WTC11 (cell line): ENCODE results near the gene NEDD9. TPM values are rescaled to one million over a fixed set of nuclear protein-coding genes. Genes with fewer than 3 reads are reported as not detected.

ENCODE experiments used
- ATAC-seq: fragments of 200-7000 bp; cut with Tn5 transposase; 2 replicates; pipeline ENCODE4 v1.10.0; 2021; ENCODE audit warnings: mild to moderate bottlenecking, moderate library complexity
- CTCF ChIA-PET: fragments of 300-600 bp; sonication (Branson Sonifier 250); formaldehyde crosslinking; loops from one replicate; lab custom pipeline; 2021; ENCODE audit warnings: antibody characterized with exemption; lab: Charles Lee
- POLR2A ChIA-PET: fragments of 350-600 bp; sonication (Branson Sonifier 250); formaldehyde crosslinking; loops from one replicate; lab custom pipeline; 2021; ENCODE audit warnings: antibody characterized with exemption; lab: Charles Lee
- DNase-seq: peaks from one replicate; pipeline ENCODE4 v3.0.0; 2021; ENCODE audit warnings: low spot score
- H3K27ac Mint-ChIP-seq: 2 replicates; pipeline ENCODE4 v1.8.0; 2021; ENCODE audit warnings: mixed read lengths
- H3K27me3 Mint-ChIP-seq: 2 replicates; pipeline ENCODE4 v1.8.0; 2021; ENCODE audit warnings: low read depth, mild to moderate bottlenecking, moderate library complexity, mixed read lengths
- H3K36me3 Mint-ChIP-seq: 2 replicates; pipeline ENCODE4 v1.8.0; 2021; ENCODE audit warnings: mixed read lengths
- H3K4me1 Mint-ChIP-seq: 2 replicates; pipeline ENCODE4 v1.8.0; 2022; ENCODE audit warnings: mixed read lengths
- H3K4me3 Mint-ChIP-seq: 2 replicates; pipeline ENCODE4 v1.8.0; 2021; ENCODE audit warnings: mild to moderate bottlenecking, moderate library complexity, mixed read lengths
- H3K9me3 Mint-ChIP-seq: 2 replicates; pipeline ENCODE4 v1.8.0; 2021; ENCODE audit warnings: mixed read lengths
- CBFB ChIP-seq: sonication (generic); formaldehyde crosslinking; IDR thresholded peaks from 2 replicates; pipeline ENCODE4 v1.8.1; 2022; ENCODE audit warnings: mild to moderate bottlenecking, low read depth, missing genetic modification reagents
- CREB1 ChIP-seq: sonication (generic); formaldehyde crosslinking; IDR thresholded peaks from 2 replicates; pipeline ENCODE4 v1.8.0; 2023; ENCODE audit warnings: mild to moderate bottlenecking, missing genetic modification reagents
- ELF4 ChIP-seq: sonication (generic); formaldehyde crosslinking; IDR thresholded peaks from 2 replicates; pipeline ENCODE4 v1.8.1; 2022; ENCODE audit warnings: low read depth, mild to moderate bottlenecking, moderate library complexity, missing genetic modification reagents
- EMX1 ChIP-seq: fragments of 250-450 bp; sonication (Bioruptor Pico); IDR thresholded peaks from 2 replicates; pipeline ENCODE4 v1.8.0; 2021; ENCODE audit warnings: mild to moderate bottlenecking
- ESRRA ChIP-seq: sonication (generic); formaldehyde crosslinking; IDR thresholded peaks from 2 replicates; pipeline ENCODE4 v1.8.1; 2022; ENCODE audit warnings: mild to moderate bottlenecking, missing genetic modification reagents, borderline replicate concordance
- GRHL2 ChIP-seq: fragments of 250-450 bp; sonication (Bioruptor Pico); IDR thresholded peaks from 2 replicates; pipeline ENCODE4 v1.8.0; 2022; ENCODE audit warnings: mild to moderate bottlenecking, moderate library complexity; ENCODE audit not compliant: insufficient replicate concordance, severe bottlenecking
- GTF2I ChIP-seq: fragments of 250-450 bp; sonication (Bioruptor Pico); conservative IDR thresholded peaks from 2 replicates; pipeline ENCODE4 v1.4.0; 2021; ENCODE audit warnings: mild to moderate bottlenecking
- HMGA2 ChIP-seq: fragments of 250-450 bp; sonication (Bioruptor Pico); IDR thresholded peaks from 2 replicates; pipeline ENCODE4 v1.4.0; 2021; ENCODE audit warnings: mild to moderate bottlenecking, moderate library complexity
- SP1 ChIP-seq: sonication (generic); formaldehyde crosslinking; conservative IDR thresholded peaks from 2 replicates; pipeline ENCODE4 v1.8.1; 2022; ENCODE audit warnings: missing genetic modification reagents
- total RNA-seq: library from RNA; stranded (reverse); gene quantifications from 3 replicates; pipeline ENCODE4 v1.2.3, GENCODE V29; 2021
- TF ChIP-seq, protein P1 (sequence below): sonication (generic); formaldehyde crosslinking; IDR thresholded peaks from 2 replicates; pipeline ENCODE4 v1.8.1; 2023; ENCODE audit warnings: mild to moderate bottlenecking, missing genetic modification reagents, moderate library complexity
- TF ChIP-seq, protein P2 (sequence below): sonication (generic); formaldehyde crosslinking; IDR thresholded peaks from 2 replicates; pipeline ENCODE4 v1.8.0; 2022; ENCODE audit warnings: missing genetic modification reagents
- TF ChIP-seq, protein P3 (sequence below): sonication (generic); formaldehyde crosslinking; IDR thresholded peaks from 2 replicates; pipeline ENCODE4 v1.8.0; 2022; ENCODE audit warnings: mild to moderate bottlenecking, missing genetic modification reagents
- TF ChIP-seq, protein P4 (sequence below): fragments of 250-450 bp; sonication (Bioruptor Pico); IDR thresholded peaks from 2 replicates; pipeline ENCODE4 v1.8.0; 2021; ENCODE audit warnings: mild to moderate bottlenecking
- TF ChIP-seq, protein P5 (sequence below): sonication (generic); formaldehyde crosslinking; IDR thresholded peaks from 2 replicates; pipeline ENCODE4 v1.8.0; 2022; ENCODE audit warnings: mild to moderate bottlenecking, missing genetic modification reagents
- TF ChIP-seq, protein P6 (sequence below): sonication (generic); formaldehyde crosslinking; IDR thresholded peaks from 2 replicates; pipeline ENCODE4 v1.8.1; 2023; ENCODE audit warnings: mild to moderate bottlenecking, missing genetic modification reagents, borderline replicate concordance
- TF ChIP-seq, protein P7 (sequence below): sonication (generic); formaldehyde crosslinking; IDR thresholded peaks from 2 replicates; pipeline ENCODE4 v1.8.0; 2023; ENCODE audit warnings: missing genetic modification reagents, mild to moderate bottlenecking, borderline replicate concordance
- TF ChIP-seq, protein P8 (sequence below): fragments of 250-450 bp; sonication (Bioruptor Pico); IDR thresholded peaks from 2 replicates; pipeline ENCODE4 v1.9.0; 2021; ENCODE audit warnings: mild to moderate bottlenecking
- TF ChIP-seq, protein P9 (sequence below): sonication (generic); formaldehyde crosslinking; IDR thresholded peaks from 2 replicates; pipeline ENCODE4 v1.8.1; 2023; ENCODE audit warnings: mild to moderate bottlenecking, missing genetic modification reagents

NEDD9 gene
- total RNA-seq, 1 experiment from 2014 or later: 9.8 TPM

DNA sequence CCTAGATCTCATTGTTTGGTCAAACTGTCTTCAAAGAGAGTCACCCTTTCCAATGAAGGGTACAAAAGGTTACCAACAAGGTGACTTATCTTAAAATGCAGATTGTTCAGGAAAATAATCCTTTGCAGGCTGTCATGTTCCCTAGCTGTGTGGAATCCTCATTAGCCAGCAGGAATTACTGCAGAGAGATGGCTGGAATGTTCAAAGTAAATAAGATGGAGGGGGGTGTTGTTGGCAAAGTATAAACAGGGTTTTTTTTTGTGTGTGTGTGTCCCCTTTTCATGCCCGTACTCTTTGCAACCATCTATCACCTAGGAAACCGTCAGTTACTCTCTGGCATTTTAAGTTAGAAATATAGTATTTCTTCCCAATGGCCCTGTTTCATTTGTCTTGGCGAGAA, 6.5 kb downstream of the NEDD9 start (continued):
- TF ChIP-seq, protein P1, sequence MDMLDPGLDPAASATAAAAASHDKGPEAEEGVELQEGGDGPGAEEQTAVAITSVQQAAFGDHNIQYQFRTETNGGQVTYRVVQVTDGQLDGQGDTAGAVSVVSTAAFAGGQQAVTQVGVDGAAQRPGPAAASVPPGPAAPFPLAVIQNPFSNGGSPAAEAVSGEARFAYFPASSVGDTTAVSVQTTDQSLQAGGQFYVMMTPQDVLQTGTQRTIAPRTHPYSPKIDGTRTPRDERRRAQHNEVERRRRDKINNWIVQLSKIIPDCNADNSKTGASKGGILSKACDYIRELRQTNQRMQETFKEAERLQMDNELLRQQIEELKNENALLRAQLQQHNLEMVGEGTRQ (CRISPR knock-in tag): no peak
- TF ChIP-seq, protein P2, sequence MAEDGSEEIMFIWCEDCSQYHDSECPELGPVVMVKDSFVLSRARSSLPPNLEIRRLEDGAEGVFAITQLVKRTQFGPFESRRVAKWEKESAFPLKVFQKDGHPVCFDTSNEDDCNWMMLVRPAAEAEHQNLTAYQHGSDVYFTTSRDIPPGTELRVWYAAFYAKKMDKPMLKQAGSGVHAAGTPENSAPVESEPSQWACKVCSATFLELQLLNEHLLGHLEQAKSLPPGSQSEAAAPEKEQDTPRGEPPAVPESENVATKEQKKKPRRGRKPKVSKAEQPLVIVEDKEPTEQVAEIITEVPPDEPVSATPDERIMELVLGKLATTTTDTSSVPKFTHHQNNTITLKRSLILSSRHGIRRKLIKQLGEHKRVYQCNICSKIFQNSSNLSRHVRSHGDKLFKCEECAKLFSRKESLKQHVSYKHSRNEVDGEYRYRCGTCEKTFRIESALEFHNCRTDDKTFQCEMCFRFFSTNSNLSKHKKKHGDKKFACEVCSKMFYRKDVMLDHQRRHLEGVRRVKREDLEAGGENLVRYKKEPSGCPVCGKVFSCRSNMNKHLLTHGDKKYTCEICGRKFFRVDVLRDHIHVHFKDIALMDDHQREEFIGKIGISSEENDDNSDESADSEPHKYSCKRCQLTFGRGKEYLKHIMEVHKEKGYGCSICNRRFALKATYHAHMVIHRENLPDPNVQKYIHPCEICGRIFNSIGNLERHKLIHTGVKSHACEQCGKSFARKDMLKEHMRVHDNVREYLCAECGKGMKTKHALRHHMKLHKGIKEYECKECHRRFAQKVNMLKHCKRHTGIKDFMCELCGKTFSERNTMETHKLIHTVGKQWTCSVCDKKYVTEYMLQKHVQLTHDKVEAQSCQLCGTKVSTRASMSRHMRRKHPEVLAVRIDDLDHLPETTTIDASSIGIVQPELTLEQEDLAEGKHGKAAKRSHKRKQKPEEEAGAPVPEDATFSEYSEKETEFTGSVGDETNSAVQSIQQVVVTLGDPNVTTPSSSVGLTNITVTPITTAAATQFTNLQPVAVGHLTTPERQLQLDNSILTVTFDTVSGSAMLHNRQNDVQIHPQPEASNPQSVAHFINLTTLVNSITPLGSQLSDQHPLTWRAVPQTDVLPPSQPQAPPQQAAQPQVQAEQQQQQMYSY (CRISPR knock-in tag): no peak
- TF ChIP-seq, protein P3, sequence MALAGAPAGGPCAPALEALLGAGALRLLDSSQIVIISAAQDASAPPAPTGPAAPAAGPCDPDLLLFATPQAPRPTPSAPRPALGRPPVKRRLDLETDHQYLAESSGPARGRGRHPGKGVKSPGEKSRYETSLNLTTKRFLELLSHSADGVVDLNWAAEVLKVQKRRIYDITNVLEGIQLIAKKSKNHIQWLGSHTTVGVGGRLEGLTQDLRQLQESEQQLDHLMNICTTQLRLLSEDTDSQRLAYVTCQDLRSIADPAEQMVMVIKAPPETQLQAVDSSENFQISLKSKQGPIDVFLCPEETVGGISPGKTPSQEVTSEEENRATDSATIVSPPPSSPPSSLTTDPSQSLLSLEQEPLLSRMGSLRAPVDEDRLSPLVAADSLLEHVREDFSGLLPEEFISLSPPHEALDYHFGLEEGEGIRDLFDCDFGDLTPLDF: no peak
- TF ChIP-seq, protein P4, sequence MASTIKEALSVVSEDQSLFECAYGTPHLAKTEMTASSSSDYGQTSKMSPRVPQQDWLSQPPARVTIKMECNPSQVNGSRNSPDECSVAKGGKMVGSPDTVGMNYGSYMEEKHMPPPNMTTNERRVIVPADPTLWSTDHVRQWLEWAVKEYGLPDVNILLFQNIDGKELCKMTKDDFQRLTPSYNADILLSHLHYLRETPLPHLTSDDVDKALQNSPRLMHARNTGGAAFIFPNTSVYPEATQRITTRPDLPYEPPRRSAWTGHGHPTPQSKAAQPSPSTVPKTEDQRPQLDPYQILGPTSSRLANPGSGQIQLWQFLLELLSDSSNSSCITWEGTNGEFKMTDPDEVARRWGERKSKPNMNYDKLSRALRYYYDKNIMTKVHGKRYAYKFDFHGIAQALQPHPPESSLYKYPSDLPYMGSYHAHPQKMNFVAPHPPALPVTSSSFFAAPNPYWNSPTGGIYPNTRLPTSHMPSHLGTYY (CRISPR knock-in tag): no peak
- TF ChIP-seq CREB1 (CRISPR knock-in tag): no peak
- no peak for TF ChIP-seq ESRRA (CRISPR knock-in tag)
- TF ChIP-seq, protein P5, sequence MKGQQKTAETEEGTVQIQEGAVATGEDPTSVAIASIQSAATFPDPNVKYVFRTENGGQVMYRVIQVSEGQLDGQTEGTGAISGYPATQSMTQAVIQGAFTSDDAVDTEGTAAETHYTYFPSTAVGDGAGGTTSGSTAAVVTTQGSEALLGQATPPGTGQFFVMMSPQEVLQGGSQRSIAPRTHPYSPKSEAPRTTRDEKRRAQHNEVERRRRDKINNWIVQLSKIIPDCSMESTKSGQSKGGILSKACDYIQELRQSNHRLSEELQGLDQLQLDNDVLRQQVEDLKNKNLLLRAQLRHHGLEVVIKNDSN (CRISPR knock-in tag): no peak
- TF ChIP-seq SP1 (CRISPR knock-in tag): no peak
- TF ChIP-seq ELF4 (CRISPR knock-in tag): no peak
- no peak for TF ChIP-seq GTF2I (CRISPR knock-in tag)
- TF ChIP-seq, protein P6, sequence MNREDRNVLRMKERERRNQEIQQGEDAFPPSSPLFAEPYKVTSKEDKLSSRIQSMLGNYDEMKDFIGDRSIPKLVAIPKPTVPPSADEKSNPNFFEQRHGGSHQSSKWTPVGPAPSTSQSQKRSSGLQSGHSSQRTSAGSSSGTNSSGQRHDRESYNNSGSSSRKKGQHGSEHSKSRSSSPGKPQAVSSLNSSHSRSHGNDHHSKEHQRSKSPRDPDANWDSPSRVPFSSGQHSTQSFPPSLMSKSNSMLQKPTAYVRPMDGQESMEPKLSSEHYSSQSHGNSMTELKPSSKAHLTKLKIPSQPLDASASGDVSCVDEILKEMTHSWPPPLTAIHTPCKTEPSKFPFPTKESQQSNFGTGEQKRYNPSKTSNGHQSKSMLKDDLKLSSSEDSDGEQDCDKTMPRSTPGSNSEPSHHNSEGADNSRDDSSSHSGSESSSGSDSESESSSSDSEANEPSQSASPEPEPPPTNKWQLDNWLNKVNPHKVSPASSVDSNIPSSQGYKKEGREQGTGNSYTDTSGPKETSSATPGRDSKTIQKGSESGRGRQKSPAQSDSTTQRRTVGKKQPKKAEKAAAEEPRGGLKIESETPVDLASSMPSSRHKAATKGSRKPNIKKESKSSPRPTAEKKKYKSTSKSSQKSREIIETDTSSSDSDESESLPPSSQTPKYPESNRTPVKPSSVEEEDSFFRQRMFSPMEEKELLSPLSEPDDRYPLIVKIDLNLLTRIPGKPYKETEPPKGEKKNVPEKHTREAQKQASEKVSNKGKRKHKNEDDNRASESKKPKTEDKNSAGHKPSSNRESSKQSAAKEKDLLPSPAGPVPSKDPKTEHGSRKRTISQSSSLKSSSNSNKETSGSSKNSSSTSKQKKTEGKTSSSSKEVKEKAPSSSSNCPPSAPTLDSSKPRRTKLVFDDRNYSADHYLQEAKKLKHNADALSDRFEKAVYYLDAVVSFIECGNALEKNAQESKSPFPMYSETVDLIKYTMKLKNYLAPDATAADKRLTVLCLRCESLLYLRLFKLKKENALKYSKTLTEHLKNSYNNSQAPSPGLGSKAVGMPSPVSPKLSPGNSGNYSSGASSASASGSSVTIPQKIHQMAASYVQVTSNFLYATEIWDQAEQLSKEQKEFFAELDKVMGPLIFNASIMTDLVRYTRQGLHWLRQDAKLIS: no peak

DNA sequence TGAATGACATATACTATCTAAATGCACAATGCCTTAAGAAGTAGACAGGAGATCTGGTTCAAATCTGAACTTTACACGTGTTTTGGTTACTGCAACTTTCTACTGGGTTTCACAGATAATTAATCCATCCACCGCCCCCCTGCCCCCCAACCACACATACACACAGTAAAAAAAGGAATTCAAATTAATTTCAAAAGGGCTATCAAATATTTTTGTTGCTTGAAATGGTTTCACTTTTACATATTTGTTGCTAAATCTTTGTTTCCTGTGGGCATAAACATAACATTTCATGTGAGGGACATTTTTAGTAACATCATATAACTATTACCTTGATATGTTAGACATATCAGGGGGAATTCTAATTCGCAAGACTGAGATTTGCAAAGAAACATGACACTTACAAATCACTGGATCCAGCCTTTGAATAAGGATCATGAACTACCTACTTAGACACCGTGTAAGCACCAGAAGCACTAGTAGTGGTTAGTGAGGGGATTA, 7.5 kb downstream of the NEDD9 start:
- CTCF ChIA-PET: no interaction called here
- peaks cover 56% of the 10 kb centered on the region for H3K4me1 Mint-ChIP-seq
- TF ChIP-seq GRHL2 (CRISPR knock-in tag) (no peak), CBFB (CRISPR knock-in tag) (no peak), HMGA2 (CRISPR knock-in tag) (no peak), EMX1 (CRISPR knock-in tag) (no peak)
- TF ChIP-seq, protein P7, sequence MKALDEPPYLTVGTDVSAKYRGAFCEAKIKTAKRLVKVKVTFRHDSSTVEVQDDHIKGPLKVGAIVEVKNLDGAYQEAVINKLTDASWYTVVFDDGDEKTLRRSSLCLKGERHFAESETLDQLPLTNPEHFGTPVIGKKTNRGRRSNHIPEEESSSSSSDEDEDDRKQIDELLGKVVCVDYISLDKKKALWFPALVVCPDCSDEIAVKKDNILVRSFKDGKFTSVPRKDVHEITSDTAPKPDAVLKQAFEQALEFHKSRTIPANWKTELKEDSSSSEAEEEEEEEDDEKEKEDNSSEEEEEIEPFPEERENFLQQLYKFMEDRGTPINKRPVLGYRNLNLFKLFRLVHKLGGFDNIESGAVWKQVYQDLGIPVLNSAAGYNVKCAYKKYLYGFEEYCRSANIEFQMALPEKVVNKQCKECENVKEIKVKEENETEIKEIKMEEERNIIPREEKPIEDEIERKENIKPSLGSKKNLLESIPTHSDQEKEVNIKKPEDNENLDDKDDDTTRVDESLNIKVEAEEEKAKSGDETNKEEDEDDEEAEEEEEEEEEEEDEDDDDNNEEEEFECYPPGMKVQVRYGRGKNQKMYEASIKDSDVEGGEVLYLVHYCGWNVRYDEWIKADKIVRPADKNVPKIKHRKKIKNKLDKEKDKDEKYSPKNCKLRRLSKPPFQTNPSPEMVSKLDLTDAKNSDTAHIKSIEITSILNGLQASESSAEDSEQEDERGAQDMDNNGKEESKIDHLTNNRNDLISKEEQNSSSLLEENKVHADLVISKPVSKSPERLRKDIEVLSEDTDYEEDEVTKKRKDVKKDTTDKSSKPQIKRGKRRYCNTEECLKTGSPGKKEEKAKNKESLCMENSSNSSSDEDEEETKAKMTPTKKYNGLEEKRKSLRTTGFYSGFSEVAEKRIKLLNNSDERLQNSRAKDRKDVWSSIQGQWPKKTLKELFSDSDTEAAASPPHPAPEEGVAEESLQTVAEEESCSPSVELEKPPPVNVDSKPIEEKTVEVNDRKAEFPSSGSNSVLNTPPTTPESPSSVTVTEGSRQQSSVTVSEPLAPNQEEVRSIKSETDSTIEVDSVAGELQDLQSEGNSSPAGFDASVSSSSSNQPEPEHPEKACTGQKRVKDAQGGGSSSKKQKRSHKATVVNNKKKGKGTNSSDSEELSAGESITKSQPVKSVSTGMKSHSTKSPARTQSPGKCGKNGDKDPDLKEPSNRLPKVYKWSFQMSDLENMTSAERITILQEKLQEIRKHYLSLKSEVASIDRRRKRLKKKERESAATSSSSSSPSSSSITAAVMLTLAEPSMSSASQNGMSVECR (CRISPR knock-in tag): no peak
- TF ChIP-seq, protein P8, sequence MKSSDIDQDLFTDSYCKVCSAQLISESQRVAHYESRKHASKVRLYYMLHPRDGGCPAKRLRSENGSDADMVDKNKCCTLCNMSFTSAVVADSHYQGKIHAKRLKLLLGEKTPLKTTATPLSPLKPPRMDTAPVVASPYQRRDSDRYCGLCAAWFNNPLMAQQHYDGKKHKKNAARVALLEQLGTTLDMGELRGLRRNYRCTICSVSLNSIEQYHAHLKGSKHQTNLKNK (CRISPR knock-in tag): no peak
- TF ChIP-seq, protein P9, sequence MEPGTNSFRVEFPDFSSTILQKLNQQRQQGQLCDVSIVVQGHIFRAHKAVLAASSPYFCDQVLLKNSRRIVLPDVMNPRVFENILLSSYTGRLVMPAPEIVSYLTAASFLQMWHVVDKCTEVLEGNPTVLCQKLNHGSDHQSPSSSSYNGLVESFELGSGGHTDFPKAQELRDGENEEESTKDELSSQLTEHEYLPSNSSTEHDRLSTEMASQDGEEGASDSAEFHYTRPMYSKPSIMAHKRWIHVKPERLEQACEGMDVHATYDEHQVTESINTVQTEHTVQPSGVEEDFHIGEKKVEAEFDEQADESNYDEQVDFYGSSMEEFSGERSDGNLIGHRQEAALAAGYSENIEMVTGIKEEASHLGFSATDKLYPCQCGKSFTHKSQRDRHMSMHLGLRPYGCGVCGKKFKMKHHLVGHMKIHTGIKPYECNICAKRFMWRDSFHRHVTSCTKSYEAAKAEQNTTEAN (CRISPR knock-in tag): no peak

More for the DNA sequence above, 7.5 kb downstream of the NEDD9 start:
- Mint-ChIP-seq H3K4me3 (no peak overlapping the region), H3K27ac (peak overlapping the region; percentile 46), H3K27me3 (no peaks in the 10 kb centered on the region), H3K9me3 (0 out of 2 replicates have a peak, but pooled peaks cover 3% of the 10 kb centered on the region), H3K36me3 (peaks cover 2% of the 10 kb centered on the region; the same call in 1 of the 2 replicates)
- POLR2A ChIA-PET: no interaction called here
- DNase-seq (no peak), ATAC-seq (no peak)
